HFF-Myc (cell line): ENCODE results near the gene LSM14A.

Experiments
- DNase-seq: peaks from one replicate; pipeline ENCODE4 v3.0.0-alpha.2; 2011; ENCODE audit warnings: low read depth; ENCODE audit errors: extremely low read depth
- H3K4me3 ChIP-seq: replicated peaks from 2 replicates; pipeline ENCODE4 v1.5.1; 2011; ENCODE audit warnings: low read depth, mild to moderate bottlenecking, control low read depth, low read length
- CTCF ChIP-seq: IDR thresholded peaks from 2 replicates; pipeline ENCODE4 v1.5.1; 2012; ENCODE audit warnings: mild to moderate bottlenecking, low read depth, low read length, control low read depth; ENCODE audit errors: missing control alignments

The LSM14A gene

GRCh38 chr19:34269081-34269480 lies 96.8 kb downstream of the LSM14A start:
- DNase-seq: no peak
- no peak overlapping the region for H3K4me3 ChIP-seq
- TF ChIP-seq CTCF: no peak

GRCh38 chr19:34269489-34269888 lies 97.2 kb downstream of the LSM14A start:
- no peak for TF ChIP-seq CTCF
- no peak overlapping the region for H3K4me3 ChIP-seq
- no peak for DNase-seq

GRCh38 chr19:34269968-34270621 lies 97.8 kb downstream of the LSM14A start:
- peak; percentile 58 for DNase-seq
- no peak for TF ChIP-seq CTCF
- no peak overlapping the region for H3K4me3 ChIP-seq

DNA sequence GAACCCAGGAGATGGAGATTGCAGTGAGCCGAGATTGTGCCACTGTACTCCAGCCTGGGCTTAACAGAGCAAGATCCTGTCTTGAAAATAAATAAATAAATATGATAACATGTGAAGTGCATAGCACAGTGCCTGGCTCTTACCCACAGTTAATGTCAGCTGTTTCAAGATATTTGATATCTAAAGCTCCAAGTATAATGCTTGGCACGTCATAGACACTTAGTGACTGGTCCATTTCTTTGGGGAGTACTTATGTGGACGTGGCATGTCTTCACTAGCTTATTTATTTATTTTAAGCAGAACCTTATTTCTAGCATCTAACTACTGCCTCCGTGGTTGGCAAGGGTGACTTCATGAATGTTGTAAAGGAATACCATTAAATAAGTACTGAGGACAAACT lies 100.8 kb downstream of the LSM14A start:
- no peak overlapping the region for H3K4me3 ChIP-seq
- no peak for DNase-seq
- TF ChIP-seq CTCF: no peak

DNA sequence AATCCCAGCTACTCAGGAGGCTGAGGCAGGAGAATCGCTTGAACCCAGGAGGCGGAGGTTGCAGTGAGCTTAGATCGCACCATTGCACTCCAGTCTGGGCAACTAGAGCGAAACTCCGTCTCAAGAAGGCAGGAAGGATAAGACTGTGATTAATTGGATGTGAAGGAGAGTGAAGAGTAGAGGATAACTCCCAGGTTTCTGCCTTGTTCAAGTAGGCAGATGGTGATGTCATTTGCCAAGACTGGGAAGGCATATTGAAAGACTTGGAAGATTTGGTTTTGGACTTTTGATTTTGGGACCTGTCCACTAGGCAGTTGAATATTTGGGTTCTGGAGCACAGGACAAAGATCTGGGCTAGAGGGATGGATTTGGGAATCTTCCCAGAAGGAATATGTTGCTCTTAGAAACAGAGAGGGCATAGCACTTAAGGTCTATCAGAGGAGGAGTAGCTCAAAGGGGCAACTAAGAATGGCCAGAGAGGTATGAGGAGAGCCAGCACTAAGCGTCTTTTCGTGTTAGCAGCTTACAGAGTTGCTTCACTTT lies 102.1 kb downstream of the LSM14A start:
- no peak overlapping the region for H3K4me3 ChIP-seq
- DNase-seq: no peak
- no peak for TF ChIP-seq CTCF

DNA sequence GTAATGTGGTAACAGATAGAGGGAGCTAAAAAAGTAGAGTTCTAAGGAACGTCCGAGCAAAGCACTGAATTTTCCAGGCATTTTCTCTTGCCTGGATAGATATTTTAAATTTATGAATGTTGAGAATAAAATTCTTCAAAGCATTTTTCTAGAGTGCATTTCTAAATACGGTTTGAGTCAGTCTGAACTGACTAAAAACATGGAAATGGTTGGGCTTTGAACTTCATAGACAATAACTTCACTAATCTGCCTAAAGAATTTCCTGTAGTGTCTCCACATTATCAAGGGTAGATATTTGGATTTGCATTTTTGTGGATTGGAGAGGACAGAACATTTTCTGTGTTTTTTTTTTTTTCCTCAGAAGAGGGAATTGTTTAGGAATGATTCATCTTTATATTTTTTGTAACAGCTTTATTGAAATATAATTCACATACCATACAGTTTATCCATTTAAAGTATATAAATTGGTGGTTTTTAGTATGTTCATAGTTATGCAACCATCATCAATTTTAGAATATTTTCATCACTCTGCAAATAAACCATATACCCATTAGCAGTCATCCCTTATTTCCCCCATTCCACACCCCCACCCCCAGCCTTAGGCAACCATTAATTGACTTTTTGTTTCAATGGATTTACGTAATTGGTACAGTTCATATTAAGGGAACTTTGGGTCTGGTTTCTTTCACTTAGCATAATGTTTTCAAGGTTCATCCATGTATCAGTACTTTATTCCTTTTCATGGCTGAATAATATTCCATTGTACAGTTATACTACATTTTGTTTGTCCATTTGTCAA lies 102.7 kb downstream of the LSM14A start:
- no peak for TF ChIP-seq CTCF
- no peak for DNase-seq
- H3K4me3 ChIP-seq: no peak overlapping the region
